ENCODE measurements around the gene KCNG4. TPM values are rescaled to one million over a fixed set of nuclear protein-coding genes. Genes with fewer than 3 reads are reported as not detected.
A peak's percentile ranks its signal among the peaks of the same experiment; 100 is the strongest.

KCNG4 gene
- total RNA-seq, 2 experiments from 2014 or later: not detected

GRCh38 chr16:84179612-84180320 is 60.0 kb downstream of the KCNG4 start:
- DNase-seq: no peak
- peaks cover 4% of the 10 kb centered on the region for H3K36me3 Mint-ChIP-seq
- H3K27me3 Mint-ChIP-seq: no peaks in the 10 kb centered on the region
- H3K9me3 Mint-ChIP-seq: no peaks in the 10 kb centered on the region
- H3K27ac Mint-ChIP-seq: no peak overlapping the region
- no peak overlapping the region for H3K4me3 Mint-ChIP-seq
- peaks cover 21% of the 10 kb centered on the region for H3K4me1 Mint-ChIP-seq

- no peaks in the 10 kb centered on the region for H3K27me3 Mint-ChIP-seq
- H3K9me3 Mint-ChIP-seq: no peaks in the 10 kb centered on the region
- no peak for DNase-seq
- no peak overlapping the region for H3K4me3 Mint-ChIP-seq
- H3K36me3 Mint-ChIP-seq: no peaks in the 10 kb centered on the region
- peaks cover 17% of the 10 kb centered on the region for H3K4me1 Mint-ChIP-seq
- no peak overlapping the region for H3K27ac Mint-ChIP-seq
These were observed 60.8 kb downstream of the KCNG4 start for GRCh38 chr16:84178892-84179611.

- Mint-ChIP-seq H3K27ac (peak overlapping the region; percentile 59), H3K4me3 (no peak overlapping the region), H3K4me1 (peaks cover 17% of the 10 kb centered on the region), H3K9me3 (no peaks in the 10 kb centered on the region), H3K36me3 (no peaks in the 10 kb centered on the region), H3K27me3 (no peaks in the 10 kb centered on the region)
- no peak for DNase-seq
These were observed 61.6 kb downstream of the KCNG4 start for GRCh38 chr16:84178146-84178765.

GRCh38 chr16:84177741-84178073 is 62.1 kb downstream of the KCNG4 start:
- Mint-ChIP-seq H3K4me3 (no peak overlapping the region), H3K4me1 (peaks cover 17% of the 10 kb centered on the region), H3K27me3 (no peaks in the 10 kb centered on the region), H3K36me3 (no peaks in the 10 kb centered on the region), H3K9me3 (no peaks in the 10 kb centered on the region), H3K27ac (peak overlapping the region; percentile 59)
- no peak for DNase-seq

- no peak for DNase-seq
- H3K4me1 Mint-ChIP-seq: peaks cover 17% of the 10 kb centered on the region
- H3K9me3 Mint-ChIP-seq: no peaks in the 10 kb centered on the region
- H3K27ac Mint-ChIP-seq: no peak overlapping the region
- H3K4me3 Mint-ChIP-seq: no peak overlapping the region
- H3K36me3 Mint-ChIP-seq: no peaks in the 10 kb centered on the region
- no peaks in the 10 kb centered on the region for H3K27me3 Mint-ChIP-seq
These were observed 63.4 kb downstream of the KCNG4 start for GRCh38 chr16:84176192-84177053.

GRCh38 chr16:84175350-84176081 is 64.3 kb downstream of the KCNG4 start:
- Mint-ChIP-seq H3K9me3 (no peaks in the 10 kb centered on the region), H3K27me3 (no peaks in the 10 kb centered on the region), H3K4me3 (no peak overlapping the region), H3K27ac (no peak overlapping the region), H3K36me3 (no peaks in the 10 kb centered on the region), H3K4me1 (peaks cover 17% of the 10 kb centered on the region)
- peak; percentile 59 for DNase-seq

- Mint-ChIP-seq H3K9me3 (no peaks in the 10 kb centered on the region), H3K36me3 (no peaks in the 10 kb centered on the region), H3K4me1 (peaks cover 17% of the 10 kb centered on the region)
These were observed 65.4 kb downstream of the KCNG4 start for GRCh38 chr16:84174396-84174795.

GRCh38 chr16:84169765-84170310 is 70.0 kb downstream of the KCNG4 start:
- H3K4me1 Mint-ChIP-seq: no peaks in the 10 kb centered on the region
- no peak overlapping the region for H3K27ac Mint-ChIP-seq
- no peaks in the 10 kb centered on the region for H3K9me3 Mint-ChIP-seq
- no peak overlapping the region for H3K4me3 Mint-ChIP-seq
- no peaks in the 10 kb centered on the region for H3K36me3 Mint-ChIP-seq
- peaks cover 12% of the 10 kb centered on the region for H3K27me3 Mint-ChIP-seq
- DNase-seq: no peak

More at GRCh38 chr16:84174396-84174795, 65.4 kb downstream of the KCNG4 start:
- Mint-ChIP-seq H3K4me3 (no peak overlapping the region), H3K27ac (no peak overlapping the region), H3K27me3 (peaks cover 8% of the 10 kb centered on the region)
- no peak for DNase-seq

Other genes with a start within 250 kb of the KCNG4 start
- gene SLC38A8, start 197.2 kb downstream of the KCNG4 start, total RNA-seq: not detected
- gene MBTPS1, start 123.1 kb downstream of the KCNG4 start, total RNA-seq: 10 to 100 TPM; 29.6 to 30.2 TPM
- gene HSDL1, start 94.8 kb downstream of the KCNG4 start, total RNA-seq: 10 to 100 TPM; 13.2 to 13.9 TPM
- under 1 TPM in 1 of 2 experiments, not detected in 1; 0.33 TPM for gene DNAAF1, start 94.7 kb downstream of the KCNG4 start, total RNA-seq
- 10 to 100 TPM; 53.8 to 54.3 TPM for gene TAF1C, start 53.0 kb downstream of the KCNG4 start, total RNA-seq
- gene ADAD2, start 48.9 kb downstream of the KCNG4 start, total RNA-seq: 1 to 10 TPM in 1 of 2 experiments, under 1 TPM in 1; 0.66 to 1.5 TPM
- not detected for gene WFDC1, start 54.9 kb upstream of the KCNG4 start, total RNA-seq
- not detected for gene ATP2C2, start 128.5 kb upstream of the KCNG4 start, total RNA-seq

Data from activated naive CD8-positive, alpha-beta T cell treated with anti-CD3 and anti-CD28 coated beads for 36 hours (primary cell).